GM12878 (cell line): ENCODE measurements around the gene CHMP2B. TPM values are rescaled to one million over a fixed set of nuclear protein-coding genes. Genes with fewer than 3 reads are reported as not detected.

Experiments used
- ATAC-seq: fragments of 200-7000 bp; cut with Tn5 transposase; 3 replicates; pipeline ENCODE4 v1.9.1; 2020; ENCODE audit warnings: mild to moderate bottlenecking, moderate library complexity
- BruUV-seq: library from RNA; stranded (reverse); fragments of 400-500 nt; replicated peaks from 2 replicates; lab custom pipeline; 2021; lab: Mats Ljungman, UMichigan
- CTCF ChIA-PET: fragments of 300-600 bp; sonication (Branson Sonifier 250); formaldehyde crosslinking; extraction: SDS; loops from one replicate; lab custom pipeline; 2021; ENCODE audit warnings: inconsistent platforms; lab: Yijun Ruan, JAX
- POLR2A ChIA-PET: fragments of 350-600 bp; formaldehyde crosslinking; extraction: SDS; loops from one replicate; lab custom pipeline; 2021; ENCODE audit warnings: inconsistent platforms; lab: Charles Lee
- RAD21 ChIA-PET: fragments of 300-600 bp; sonication (Branson Sonifier 250); formaldehyde crosslinking; loops from one replicate; lab custom pipeline; 2023; ENCODE audit warnings: antibody characterized with exemption; ENCODE audit not compliant: unreplicated experiment; lab: Charles Lee
- SMC1A ChIA-PET: fragments of 300-600 bp; sonication (Branson Sonifier 250); formaldehyde crosslinking; loops from one replicate; lab custom pipeline; 2023; ENCODE audit not compliant: unreplicated experiment, uncharacterized antibody; lab: Charles Lee
- DNase-seq: peaks from one replicate; pipeline ENCODE4 v3.0.0-alpha.2; 2011; ENCODE audit warnings: low read depth, low spot score
- FAIRE-seq: peaks from 3 replicates; lab custom pipeline; 2011; peaks lifted over from hg19 to GRCh38; lab: Jason Lieb, UNC
- H2AFZ ChIP-seq: 2 replicates; pipeline ENCODE4 v1.6.0; 2011; ENCODE audit warnings: low read depth, low read length, control low read depth; ENCODE audit not compliant: control insufficient read depth
- H3K27ac ChIP-seq: 2 replicates; pipeline ENCODE4 v1.5.1; 2011; ENCODE audit warnings: control low read depth; ENCODE audit not compliant: control insufficient read depth, insufficient read depth
- H3K27me3 ChIP-seq, 2 experiments: replicated peaks in 1 of 2; 2 replicates each; pipeline versions ENCODE4 v1.6.0 to v1.6.1; 2011; ENCODE audit warnings: low read length in 1 of 2; ENCODE audit not compliant: control insufficient read depth in 2 of 2, insufficient read depth in 2 of 2
- H3K36me3 ChIP-seq, 2 experiments: 2 replicates each; pipeline ENCODE4 v1.5.1; 2011; ENCODE audit warnings: low read length in 1 of 2; ENCODE audit not compliant: control insufficient read depth in 2 of 2, insufficient read depth in 2 of 2
- H3K4me1 ChIP-seq: 2 replicates; pipeline ENCODE4 v1.6.1; 2011; ENCODE audit warnings: mild to moderate bottlenecking, low read length, moderate library complexity, mixed read lengths; ENCODE audit not compliant: control insufficient read depth, insufficient read depth
- H3K4me2 ChIP-seq: 2 replicates; pipeline ENCODE4 v1.6.0; 2011; ENCODE audit warnings: control low read depth; ENCODE audit not compliant: control insufficient read depth, insufficient read depth
- H3K4me3 ChIP-seq: fragments of 200-600 bp; sonication (generic); 2 replicates; pipeline ENCODE4 v1.5.1; 2016
- H3K79me2 ChIP-seq: 2 replicates; pipeline ENCODE4 v1.6.0; 2011; ENCODE audit warnings: low read length; ENCODE audit not compliant: control insufficient read depth, insufficient read depth
- H3K9ac ChIP-seq: 2 replicates; pipeline ENCODE4 v1.8.0; 2011; ENCODE audit warnings: low read length, control low read depth, mixed read lengths; ENCODE audit not compliant: control insufficient read depth, insufficient read depth
- H3K9me3 ChIP-seq: replicated peaks from 3 replicates; pipeline ENCODE4 v1.5.1; 2011; ENCODE audit warnings: mild to moderate bottlenecking, low read length; ENCODE audit not compliant: control insufficient read depth, insufficient read depth
- H4K20me1 ChIP-seq: 2 replicates; pipeline ENCODE4 v1.6.0; 2011; ENCODE audit not compliant: control insufficient read depth, insufficient read depth
- BHLHE40 ChIP-seq, 2 experiments: fragments of 450-650 bp in 1 of 2; IDR thresholded peaks; 2 replicates each; pipeline ENCODE4 v1.6.1; 2011 to 2017; ENCODE audit warnings: low read depth in 2 of 2, borderline replicate concordance in 1 of 2, improper control_type of control experiment in 1 of 2, low read length in 1 of 2, mild to moderate bottlenecking in 1 of 2
- CBX3 ChIP-seq: fragments of 200-600 bp; sonication (generic); IDR thresholded peaks from 2 replicates; pipeline ENCODE4 v1.6.1; 2016; ENCODE audit warnings: low read depth, borderline replicate concordance
- DPF2 ChIP-seq: fragments of 450-650 bp; IDR thresholded peaks from 2 replicates; pipeline ENCODE4 v1.6.1; 2017; ENCODE audit warnings: mild to moderate bottlenecking
- IRF4 ChIP-seq: IDR thresholded peaks from 2 replicates; pipeline ENCODE4 v1.6.1; 2011; ENCODE audit warnings: low read depth, low read length
- JUNB ChIP-seq: IDR thresholded peaks from 2 replicates; pipeline ENCODE4 v1.6.1; 2016; ENCODE audit warnings: antibody characterized with exemption, mild to moderate bottlenecking
- MYB ChIP-seq: fragments of 150-350 bp; IDR thresholded peaks from 2 replicates; pipeline ENCODE4 v1.6.1; 2014; ENCODE audit warnings: mild to moderate bottlenecking, low read depth, low read length, borderline replicate concordance
- MYC ChIP-seq: IDR thresholded peaks from 2 replicates; pipeline ENCODE4 v1.6.1; 2011; ENCODE audit warnings: mild to moderate bottlenecking, low read length, moderate library complexity, inconsistent platforms; ENCODE audit not compliant: insufficient read depth, insufficient replicate concordance, insufficient read length, severe bottlenecking
- NBN ChIP-seq: fragments of 450-650 bp; IDR thresholded peaks from 2 replicates; pipeline ENCODE4 v1.6.1; 2016
- NFIC ChIP-seq: IDR thresholded peaks from 2 replicates; pipeline ENCODE4 v1.6.1; 2012; ENCODE audit warnings: low read depth, mild to moderate bottlenecking, inconsistent platforms, low read length, moderate library complexity
- NRF1 ChIP-seq: conservative IDR thresholded peaks from 2 replicates; pipeline ENCODE4 v1.6.1; 2011; ENCODE audit warnings: mild to moderate bottlenecking, low read depth, low read length, improper control_type of control experiment
- POU2F2 ChIP-seq: IDR thresholded peaks from 3 replicates; pipeline ENCODE4 v1.6.1; 2011; ENCODE audit warnings: low read depth, mild to moderate bottlenecking, low read length, borderline replicate concordance
- RELA ChIP-seq: fragments of 450-650 bp; IDR thresholded peaks from 2 replicates; pipeline ENCODE4 v1.8.0; 2014; ENCODE audit warnings: borderline replicate concordance; ENCODE audit not compliant: partially characterized antibody
- RUNX3 ChIP-seq: IDR thresholded peaks from 2 replicates; pipeline ENCODE4 v1.6.1; 2012; ENCODE audit warnings: low read length, inconsistent platforms
- SPI1 ChIP-seq: IDR thresholded peaks from 2 replicates; pipeline ENCODE4 v1.6.1; 2011; ENCODE audit warnings: low read depth, mild to moderate bottlenecking, low read length, moderate library complexity, borderline replicate concordance; ENCODE audit not compliant: insufficient read depth
- TARDBP ChIP-seq: IDR thresholded peaks from 2 replicates; pipeline ENCODE4 v1.6.1; 2016; ENCODE audit warnings: borderline replicate concordance
- WRNIP1 ChIP-seq: IDR thresholded peaks from 2 replicates; pipeline ENCODE4 v1.6.1; 2011; ENCODE audit warnings: low read depth, low read length, improper control_type of control experiment, borderline replicate concordance
- ZBED1 ChIP-seq: IDR thresholded peaks from 2 replicates; pipeline ENCODE4 v1.6.1; 2016; ENCODE audit warnings: borderline replicate concordance
- ZNF217 ChIP-seq: fragments of 450-650 bp; IDR thresholded peaks from 2 replicates; pipeline ENCODE4 v1.6.1; 2017; ENCODE audit warnings: antibody characterized with exemption, mild to moderate bottlenecking
- WGBS: methylation state at CpG from one replicate; pipeline ENCODE4 v1.1.6; 2016; ENCODE audit warnings: low lambda C conversion rate; ENCODE audit not compliant: insufficient replicate concordance, insufficient coverage; ENCODE audit errors: missing lambda C conversion rate; 5-methylcytosine and 5-hydroxymethylcytosine counted together
- in situ Hi-C: fragments of 300-500 bp; cut with MboI; formaldehyde crosslinking; loops from 9 replicates; pipeline ENCODE4 v1.14.3; 2018; ENCODE audit warnings: mixed read lengths
- intact Hi-C: fragments of 100-400 bp; cut with micrococcal nuclease; formaldehyde crosslinking; loops from one replicate; pipeline ENCODE4 v1.14.2; 2022; ENCODE audit not compliant: unreplicated experiment
- polyA plus RNA-seq, 11 experiments: library from polyadenylated mRNA; depleted of rRNA in 4 of 11; unstranded in 6 of 11; stranded (reverse) in 5 of 11; fragments of >200 nt; fragmentation: Nextera tagmentation in 4 of 11; fragmentation: Illumina TruSeq in 1 of 11; extraction: Ambion mirVana in 4 of 11; extraction: Trizol in 1 of 11; gene quantifications; 1 replicate in 1 of 11; 2 replicates in 10 of 11; pipeline versions ENCODE4 v1.2.1 to v1.2.3, GENCODE V29; 2011 to 2016; ENCODE audit warnings: inconsistent platforms in 2 of 11, missing spikeins in 2 of 11, low read depth in 1 of 11
- total RNA-seq, 4 experiments: library from RNA; depleted of rRNA in 3 of 4; stranded (reverse); fragments of >200 nt in 3 of 4; fragmentation: Illumina TruSeq in 1 of 4; extraction: Trizol in 1 of 4; gene quantifications; 2 replicates each; pipeline versions ENCODE4 v1.2.1 to v1.2.3, GENCODE V29; 2013 to 2021

Gene CHMP2B
- total and polyA plus RNA-seq, 10 of the 15 experiments (the other 5 are each of a cell fraction or from before 2014, with no cell fraction given), result 14.9 to 54.8 (median 24.6) TPM

DNA sequence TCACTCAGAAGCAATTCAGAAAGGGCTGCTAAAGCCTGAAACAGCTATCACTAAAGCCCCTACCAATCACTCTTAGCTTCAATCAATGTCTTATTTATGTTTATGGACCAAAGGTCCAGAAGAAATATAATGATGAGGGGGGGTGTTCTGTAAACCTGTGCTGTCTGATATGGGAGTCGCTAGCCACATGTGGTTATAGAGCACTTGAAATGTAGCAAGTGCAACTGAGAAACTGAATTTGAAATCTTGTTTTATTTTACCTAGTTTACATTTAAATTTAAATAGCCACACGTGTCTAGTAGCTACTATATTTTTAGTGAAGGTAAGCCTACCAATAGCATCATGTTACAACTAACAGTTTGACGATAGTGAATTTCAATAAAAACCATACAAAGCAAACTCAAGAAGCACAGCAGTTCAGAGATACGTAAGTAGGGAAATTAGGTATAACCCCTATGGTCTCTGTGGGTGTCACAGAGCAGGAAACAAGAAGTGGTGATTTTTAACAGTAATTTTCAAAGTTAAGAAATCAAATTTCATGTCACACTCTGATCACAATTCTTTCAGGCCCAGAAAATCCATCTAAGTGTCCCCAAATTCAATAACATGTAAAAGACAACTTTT is 45.7 kb downstream of the CHMP2B start:
- no peaks in the 10 kb centered on the region for H3K9me3 ChIP-seq
- no peaks in the 10 kb centered on the region for H3K79me2 ChIP-seq
- no peak overlapping the region for H3K9ac ChIP-seq
- H4K20me1 ChIP-seq, result no peaks in the 10 kb centered on the region
- H3K4me2 ChIP-seq, result no peak overlapping the region
- TF ChIP-seq IRF4, result no peak
- peak; percentile 42; the same call in 1 of the 2 replicates for TF ChIP-seq SPI1
- TF ChIP-seq ZNF217, result peak; percentile 73; the same call in 1 of the 2 replicates
- no peak for TF ChIP-seq RELA
- TF ChIP-seq TARDBP, result no peak
- TF ChIP-seq WRNIP1, result no peak
- TF ChIP-seq ZBED1, result no peak
- no peak for TF ChIP-seq CBX3
- TF ChIP-seq NFIC, result no peak
- TF ChIP-seq DPF2, result no peak
- no peak for TF ChIP-seq BHLHE40 (IDR thresholded peaks at IDR 0.05; ENCODE audit: borderline replicate concordance in 1 of 2, low read depth in 2 of 2, low read length in 1 of 2)
- TF ChIP-seq POU2F2, result peak; percentile 80; the same call in 1 of the 3 replicates
- TF ChIP-seq MYB, result no peak
- no peak for TF ChIP-seq MYC
- TF ChIP-seq RUNX3, result 0 out of 2 replicates have a peak, but pooled peaks have one; percentile 10
- TF ChIP-seq NBN, result no peak
- peak; percentile 38; the same call in 1 of the 2 replicates for TF ChIP-seq JUNB
- TF ChIP-seq NRF1, result no peak
- ATAC-seq (peak; percentile 80), DNase-seq (no peak), FAIRE-seq (no peak)
- H3K4me1 ChIP-seq, result no peaks in the 10 kb centered on the region
- no peak overlapping the region for H2AFZ ChIP-seq
- no peak overlapping the region for H3K27ac ChIP-seq
- no peaks in the 10 kb centered on the region for H3K36me3 ChIP-seq
- ChIA-PET RAD21 (no interaction called here), SMC1A (interaction anchor here (1.0 kb wide), 1 partner anchor 13 kb away, joined by 3 read pairs; no protein-coding TSS in a partner anchor), POLR2A (no interaction called here), CTCF (interaction anchor here (1.3 to 2.2 kb wide), 2 partner anchors 14 to 78 kb away, joined by 3 to 11 read pairs; no protein-coding TSS in a partner anchor)
- BruUV-seq, result no TSS peak
- in situ Hi-C loops (no loop called here), intact Hi-C loops (no loop called here)
- 2% methylated on average over 4 of the region's 4 CpGs for WGBS
- no peak overlapping the region for H3K4me3 ChIP-seq
- H3K27me3 ChIP-seq, result no peaks in the 10 kb centered on the region
